Adrenal gland (tissue), 5 donors: ENCODE results near the gene PHACTR3.

Experiments
- POLR2A ChIP-seq, 2 donors: fragments of 450-650 bp; IDR thresholded peaks; one replicate each; pipeline ENCODE4 v1.6.1; 2017; ENCODE audit warnings: antibody characterized with exemption in 2 of 2, mild to moderate bottlenecking in 2 of 2, moderate library complexity in 1 of 2
- TF ChIP-seq, protein P1 (sequence below), 6 experiments: fragments of 450-650 bp in 4 of 6; fragments of 200-600 bp in 2 of 6; sonication (generic) in 1 of 6; IDR thresholded peaks; 1 replicate in 5 of 6; 2 replicates in 1 of 6; pipeline versions ENCODE4 v1.5.1 to v1.8.0; 2016 to 2021; ENCODE audit warnings: antibody characterized with exemption in 6 of 6, mild to moderate bottlenecking in 2 of 6, moderate library complexity in 1 of 6
- donor health status: DM: no; HTN: no; CAD: no.

DNA sequence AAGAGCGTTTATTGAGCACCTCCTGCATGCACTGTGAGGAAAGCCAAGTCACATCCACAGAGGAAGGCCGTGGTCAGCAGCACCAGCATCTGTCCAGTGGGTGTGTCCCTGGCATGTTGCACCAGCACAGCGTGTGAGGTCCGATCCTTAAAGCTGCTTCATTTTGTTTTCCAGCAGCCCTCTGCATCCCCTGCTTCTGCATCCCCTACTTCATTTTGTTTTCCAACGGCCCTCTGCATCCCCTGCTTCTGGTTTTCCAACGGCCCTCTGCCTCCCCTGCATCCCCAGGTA lies 181.3 kb downstream of the PHACTR3 start:
- TF ChIP-seq, protein P1, sequence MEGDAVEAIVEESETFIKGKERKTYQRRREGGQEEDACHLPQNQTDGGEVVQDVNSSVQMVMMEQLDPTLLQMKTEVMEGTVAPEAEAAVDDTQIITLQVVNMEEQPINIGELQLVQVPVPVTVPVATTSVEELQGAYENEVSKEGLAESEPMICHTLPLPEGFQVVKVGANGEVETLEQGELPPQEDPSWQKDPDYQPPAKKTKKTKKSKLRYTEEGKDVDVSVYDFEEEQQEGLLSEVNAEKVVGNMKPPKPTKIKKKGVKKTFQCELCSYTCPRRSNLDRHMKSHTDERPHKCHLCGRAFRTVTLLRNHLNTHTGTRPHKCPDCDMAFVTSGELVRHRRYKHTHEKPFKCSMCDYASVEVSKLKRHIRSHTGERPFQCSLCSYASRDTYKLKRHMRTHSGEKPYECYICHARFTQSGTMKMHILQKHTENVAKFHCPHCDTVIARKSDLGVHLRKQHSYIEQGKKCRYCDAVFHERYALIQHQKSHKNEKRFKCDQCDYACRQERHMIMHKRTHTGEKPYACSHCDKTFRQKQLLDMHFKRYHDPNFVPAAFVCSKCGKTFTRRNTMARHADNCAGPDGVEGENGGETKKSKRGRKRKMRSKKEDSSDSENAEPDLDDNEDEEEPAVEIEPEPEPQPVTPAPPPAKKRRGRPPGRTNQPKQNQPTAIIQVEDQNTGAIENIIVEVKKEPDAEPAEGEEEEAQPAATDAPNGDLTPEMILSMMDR (IDR thresholded peaks at IDR 0.05), result no peak
- no peak for TF ChIP-seq POLR2A (IDR thresholded peaks at IDR 0.05)
